H1 (cell line): ENCODE data around the gene SEMA4C. TPM values are rescaled to one million over a fixed set of nuclear protein-coding genes. Genes with fewer than 3 reads are reported as not detected.

Source experiments
- FOSL1 ChIP-seq: IDR thresholded peaks from 2 replicates; pipeline ENCODE4 v1.6.1; 2011; ENCODE audit warnings: mild to moderate bottlenecking, low read depth, low read length, moderate library complexity; ENCODE audit not compliant: insufficient read depth
- GABPA ChIP-seq: IDR thresholded peaks from 2 replicates; pipeline ENCODE4 v1.6.1; 2011; ENCODE audit warnings: mild to moderate bottlenecking, low read length, moderate library complexity, borderline replicate concordance; ENCODE audit not compliant: insufficient read depth
- JUN ChIP-seq: IDR thresholded peaks from 2 replicates; pipeline ENCODE4 v1.6.1; 2011; ENCODE audit warnings: low read depth, mild to moderate bottlenecking, improper control_type of control experiment, low read length
- RBBP5 ChIP-seq: IDR thresholded peaks from 2 replicates; pipeline ENCODE4 v1.7.1; 2012; ENCODE audit warnings: low read depth, mild to moderate bottlenecking, inconsistent platforms, low read length, moderate library complexity, borderline replicate concordance
- SAP30 ChIP-seq: fragments of 300-600 bp; sonication (generic); IDR thresholded peaks from 2 replicates; pipeline ENCODE4 v1.7.1; 2012; ENCODE audit warnings: low read length, moderate library complexity, mild to moderate bottlenecking, inconsistent platforms; ENCODE audit not compliant: insufficient read depth, insufficient replicate concordance
- SIN3A ChIP-seq, 2 experiments: IDR thresholded peaks in 1 of 2; conservative IDR thresholded peaks in 1 of 2; 2 replicates each; pipeline ENCODE4 v1.6.1; 2011 to 2012; ENCODE audit warnings: low read length in 2 of 2, improper control_type of control experiment in 1 of 2, low read depth in 1 of 2, mild to moderate bottlenecking in 1 of 2
- SP1 ChIP-seq: IDR thresholded peaks from 2 replicates; pipeline ENCODE4 v1.6.1; 2011; ENCODE audit warnings: low read depth, low read length
- TCF12 ChIP-seq: IDR thresholded peaks from 2 replicates; pipeline ENCODE4 v1.6.1; 2011; ENCODE audit warnings: low read depth, mild to moderate bottlenecking, low read length
- polyA plus RNA-seq, 7 experiments: library from polyadenylated mRNA; depleted of rRNA in 3 of 7; stranded (reverse) in 5 of 7; unstranded in 2 of 7; fragments of >200 nt in 5 of 7; fragments of 200-250 nt in 2 of 7; gene quantifications; 1 replicate in 5 of 7; 2 replicates in 1 of 7; 4 replicates in 1 of 7; pipeline versions ENCODE4 v1.2.1 to v1.2.3, GENCODE V29; 2011 to 2013; ENCODE audit warnings: missing spikeins in 2 of 7, mixed read lengths in 2 of 7
- total RNA-seq: library from RNA; stranded (reverse); fragmentation: NEBNext Ultra II Directional; extraction: Animal tissue kit (Norgen Biotek cat#: 25700); gene quantifications from 2 replicates; pipeline ENCODE4 v1.2.1, GENCODE V29; 2021
- TF ChIP-seq, protein P1 (sequence below): fragments of 300-600 bp; sonication (generic); IDR thresholded peaks from 2 replicates; pipeline ENCODE4 v1.7.1; 2012; ENCODE audit warnings: low read length, moderate library complexity, mild to moderate bottlenecking, inconsistent platforms; ENCODE audit not compliant: insufficient replicate concordance

Gene SEMA4C
- total and polyA plus RNA-seq, 2 of the 8 experiments (the other 6 are each of a cell fraction or from before 2014, with no cell fraction given), result 47.5 to 67.3 TPM

DNA sequence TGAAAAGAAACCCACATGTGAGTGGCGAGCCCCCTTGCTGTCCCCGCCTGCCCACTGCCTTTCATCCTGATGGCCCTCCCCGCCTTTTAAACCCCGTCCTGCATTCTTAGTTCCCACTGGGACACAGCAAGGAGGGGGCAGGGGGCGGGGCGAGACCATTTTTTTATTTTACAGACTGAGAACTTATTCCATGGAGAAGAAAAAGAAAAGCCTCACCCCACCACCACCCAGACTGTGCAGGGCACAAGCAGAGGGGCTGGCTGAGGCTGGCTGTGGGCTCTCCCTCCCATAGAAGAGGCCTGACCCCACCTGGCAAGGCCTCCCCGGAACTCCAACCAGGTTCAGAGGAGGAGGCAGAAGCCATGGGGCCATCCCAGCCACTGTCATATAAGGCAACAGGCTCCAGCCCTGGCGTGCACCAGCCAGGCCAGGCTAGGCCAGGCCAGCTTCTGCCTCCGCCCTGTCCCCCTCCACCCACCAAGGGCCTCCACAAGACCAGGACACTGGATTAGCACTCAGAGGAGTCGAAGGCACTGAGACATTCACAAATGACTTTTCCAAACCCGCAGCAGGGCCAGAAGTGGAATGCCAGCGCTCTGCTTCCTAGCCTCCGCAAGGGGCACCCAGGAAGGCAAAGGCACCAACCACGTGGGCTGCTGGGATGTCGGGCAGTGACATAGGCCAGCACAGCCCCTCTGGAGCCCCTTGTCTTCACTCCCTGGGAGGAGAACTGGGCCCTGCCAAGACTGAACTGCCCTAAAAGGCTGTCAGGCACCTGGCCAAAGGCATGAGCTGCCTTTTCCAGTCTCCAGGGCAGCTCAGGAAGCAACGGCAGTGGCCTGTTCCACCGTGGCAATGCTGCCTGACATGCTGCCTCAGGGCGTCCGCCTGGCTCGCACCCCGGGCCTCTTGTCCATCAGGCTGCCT is 37.5 kb upstream of the SEMA4C start (continued):
- TF ChIP-seq, protein P1, sequence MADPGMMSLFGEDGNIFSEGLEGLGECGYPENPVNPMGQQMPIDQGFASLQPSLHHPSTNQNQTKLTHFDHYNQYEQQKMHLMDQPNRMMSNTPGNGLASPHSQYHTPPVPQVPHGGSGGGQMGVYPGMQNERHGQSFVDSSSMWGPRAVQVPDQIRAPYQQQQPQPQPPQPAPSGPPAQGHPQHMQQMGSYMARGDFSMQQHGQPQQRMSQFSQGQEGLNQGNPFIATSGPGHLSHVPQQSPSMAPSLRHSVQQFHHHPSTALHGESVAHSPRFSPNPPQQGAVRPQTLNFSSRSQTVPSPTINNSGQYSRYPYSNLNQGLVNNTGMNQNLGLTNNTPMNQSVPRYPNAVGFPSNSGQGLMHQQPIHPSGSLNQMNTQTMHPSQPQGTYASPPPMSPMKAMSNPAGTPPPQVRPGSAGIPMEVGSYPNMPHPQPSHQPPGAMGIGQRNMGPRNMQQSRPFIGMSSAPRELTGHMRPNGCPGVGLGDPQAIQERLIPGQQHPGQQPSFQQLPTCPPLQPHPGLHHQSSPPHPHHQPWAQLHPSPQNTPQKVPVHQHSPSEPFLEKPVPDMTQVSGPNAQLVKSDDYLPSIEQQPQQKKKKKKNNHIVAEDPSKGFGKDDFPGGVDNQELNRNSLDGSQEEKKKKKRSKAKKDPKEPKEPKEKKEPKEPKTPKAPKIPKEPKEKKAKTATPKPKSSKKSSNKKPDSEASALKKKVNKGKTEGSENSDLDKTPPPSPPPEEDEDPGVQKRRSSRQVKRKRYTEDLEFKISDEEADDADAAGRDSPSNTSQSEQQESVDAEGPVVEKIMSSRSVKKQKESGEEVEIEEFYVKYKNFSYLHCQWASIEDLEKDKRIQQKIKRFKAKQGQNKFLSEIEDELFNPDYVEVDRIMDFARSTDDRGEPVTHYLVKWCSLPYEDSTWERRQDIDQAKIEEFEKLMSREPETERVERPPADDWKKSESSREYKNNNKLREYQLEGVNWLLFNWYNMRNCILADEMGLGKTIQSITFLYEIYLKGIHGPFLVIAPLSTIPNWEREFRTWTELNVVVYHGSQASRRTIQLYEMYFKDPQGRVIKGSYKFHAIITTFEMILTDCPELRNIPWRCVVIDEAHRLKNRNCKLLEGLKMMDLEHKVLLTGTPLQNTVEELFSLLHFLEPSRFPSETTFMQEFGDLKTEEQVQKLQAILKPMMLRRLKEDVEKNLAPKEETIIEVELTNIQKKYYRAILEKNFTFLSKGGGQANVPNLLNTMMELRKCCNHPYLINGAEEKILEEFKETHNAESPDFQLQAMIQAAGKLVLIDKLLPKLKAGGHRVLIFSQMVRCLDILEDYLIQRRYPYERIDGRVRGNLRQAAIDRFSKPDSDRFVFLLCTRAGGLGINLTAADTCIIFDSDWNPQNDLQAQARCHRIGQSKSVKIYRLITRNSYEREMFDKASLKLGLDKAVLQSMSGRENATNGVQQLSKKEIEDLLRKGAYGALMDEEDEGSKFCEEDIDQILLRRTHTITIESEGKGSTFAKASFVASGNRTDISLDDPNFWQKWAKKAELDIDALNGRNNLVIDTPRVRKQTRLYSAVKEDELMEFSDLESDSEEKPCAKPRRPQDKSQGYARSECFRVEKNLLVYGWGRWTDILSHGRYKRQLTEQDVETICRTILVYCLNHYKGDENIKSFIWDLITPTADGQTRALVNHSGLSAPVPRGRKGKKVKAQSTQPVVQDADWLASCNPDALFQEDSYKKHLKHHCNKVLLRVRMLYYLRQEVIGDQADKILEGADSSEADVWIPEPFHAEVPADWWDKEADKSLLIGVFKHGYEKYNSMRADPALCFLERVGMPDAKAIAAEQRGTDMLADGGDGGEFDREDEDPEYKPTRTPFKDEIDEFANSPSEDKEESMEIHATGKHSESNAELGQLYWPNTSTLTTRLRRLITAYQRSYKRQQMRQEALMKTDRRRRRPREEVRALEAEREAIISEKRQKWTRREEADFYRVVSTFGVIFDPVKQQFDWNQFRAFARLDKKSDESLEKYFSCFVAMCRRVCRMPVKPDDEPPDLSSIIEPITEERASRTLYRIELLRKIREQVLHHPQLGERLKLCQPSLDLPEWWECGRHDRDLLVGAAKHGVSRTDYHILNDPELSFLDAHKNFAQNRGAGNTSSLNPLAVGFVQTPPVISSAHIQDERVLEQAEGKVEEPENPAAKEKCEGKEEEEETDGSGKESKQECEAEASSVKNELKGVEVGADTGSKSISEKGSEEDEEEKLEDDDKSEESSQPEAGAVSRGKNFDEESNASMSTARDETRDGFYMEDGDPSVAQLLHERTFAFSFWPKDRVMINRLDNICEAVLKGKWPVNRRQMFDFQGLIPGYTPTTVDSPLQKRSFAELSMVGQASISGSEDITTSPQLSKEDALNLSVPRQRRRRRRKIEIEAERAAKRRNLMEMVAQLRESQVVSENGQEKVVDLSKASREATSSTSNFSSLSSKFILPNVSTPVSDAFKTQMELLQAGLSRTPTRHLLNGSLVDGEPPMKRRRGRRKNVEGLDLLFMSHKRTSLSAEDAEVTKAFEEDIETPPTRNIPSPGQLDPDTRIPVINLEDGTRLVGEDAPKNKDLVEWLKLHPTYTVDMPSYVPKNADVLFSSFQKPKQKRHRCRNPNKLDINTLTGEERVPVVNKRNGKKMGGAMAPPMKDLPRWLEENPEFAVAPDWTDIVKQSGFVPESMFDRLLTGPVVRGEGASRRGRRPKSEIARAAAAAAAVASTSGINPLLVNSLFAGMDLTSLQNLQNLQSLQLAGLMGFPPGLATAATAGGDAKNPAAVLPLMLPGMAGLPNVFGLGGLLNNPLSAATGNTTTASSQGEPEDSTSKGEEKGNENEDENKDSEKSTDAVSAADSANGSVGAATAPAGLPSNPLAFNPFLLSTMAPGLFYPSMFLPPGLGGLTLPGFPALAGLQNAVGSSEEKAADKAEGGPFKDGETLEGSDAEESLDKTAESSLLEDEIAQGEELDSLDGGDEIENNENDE, result no peak
- TF ChIP-seq SIN3A (conservative IDR thresholded peaks at IDR 0.05 in 1 of 2, IDR thresholded peaks at IDR 0.05 in 1 of 2; ENCODE audit: low read depth in 1 of 2, low read length in 2 of 2) (0 out of 4 replicates have a peak, but pooled peaks of 1 of the 2 experiments have one; percentile 56), SAP30 (no peak), GABPA (no peak), RBBP5 (no peak), TCF12 (no peak), JUN (peak; percentile 68; the same call in 1 of the 2 replicates), SP1 (peak; percentile 98), FOSL1 (no peak)
